ENCODE results near the gene SCUBE3. TPM values are rescaled to one million over a fixed set of nuclear protein-coding genes. Genes with fewer than 3 reads are reported as not detected.

The SCUBE3 gene
- 1.2 TPM for total RNA-seq (ENCODE audit: unreplicated experiment)
- long read RNA-seq, partial matches to known transcripts: 0 of 1 reads
- long read RNA-seq, other reads (novel, unspliced or antisense): 1 of 1 reads

DNA sequence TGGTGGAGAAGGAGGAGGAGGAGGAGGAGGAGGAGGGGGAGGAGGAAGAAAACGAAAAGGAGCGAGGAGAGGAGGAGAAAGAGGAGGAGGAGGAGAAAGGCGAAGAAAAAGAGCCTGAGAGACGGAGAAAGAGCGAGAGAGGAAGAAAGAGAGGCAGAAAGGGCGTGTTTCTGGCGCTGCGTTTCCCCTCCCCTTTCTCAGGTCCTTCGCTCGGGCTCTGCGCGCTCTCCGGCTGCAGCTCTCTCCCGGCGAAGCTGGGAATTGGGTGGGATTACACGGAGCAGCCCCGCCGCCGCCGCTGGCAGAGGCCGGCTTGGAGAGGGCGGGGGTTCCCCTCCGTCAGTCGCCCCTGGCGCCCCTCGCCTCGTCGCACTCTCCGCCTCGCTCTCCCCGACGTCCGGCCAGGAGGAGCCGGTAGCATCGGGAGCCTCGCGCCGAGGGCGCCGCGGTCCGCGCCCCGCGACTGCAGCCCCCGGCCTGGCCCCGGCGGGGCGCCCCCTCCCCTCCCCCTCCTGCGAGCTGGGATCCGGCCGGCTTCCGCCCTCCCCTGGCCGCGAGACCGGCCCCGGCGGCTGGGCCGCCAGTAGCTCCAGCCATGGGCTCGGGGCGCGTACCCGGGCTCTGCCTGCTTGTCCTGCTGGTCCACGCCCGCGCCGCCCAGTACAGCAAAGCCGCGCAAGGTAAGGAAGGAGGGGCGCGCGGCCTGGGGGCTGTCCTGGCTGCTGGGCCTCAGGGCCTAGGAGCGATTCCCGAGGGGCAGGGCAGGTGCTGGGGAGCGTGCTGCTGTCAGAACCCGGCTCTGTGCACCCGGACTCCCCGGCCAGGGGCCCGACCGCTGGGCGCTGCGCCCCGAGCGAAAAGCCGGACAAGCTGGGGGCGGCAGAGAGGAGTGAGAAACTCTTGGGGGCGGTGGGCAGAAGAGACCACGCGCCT lies at the start of gene SCUBE3:
TSS of gene SCUBE3 (plus strand) at position 133 of the 933 bp plus-strand sequence. CDS start at position 596, 463 bp downstream.
- Mint-ChIP-seq H3K4me1 (ENCODE audit: unreplicated experiment) (peaks cover 45% of the 10 kb centered on the region), H3K27me3 (ENCODE audit: unreplicated experiment) (peaks cover 25% of the 10 kb centered on the region), H3K36me3 (ENCODE audit: low read depth, unreplicated experiment) (no peaks in the 10 kb centered on the region), H3K4me3 (ENCODE audit: unreplicated experiment) (peak within 1 kb of the TSS; percentile 85), H3K9me3 (ENCODE audit: unreplicated experiment) (no peaks in the 10 kb centered on the region), H3K27ac (ENCODE audit: unreplicated experiment) (no peak within 1 kb of the TSS)
- peak; percentile 55 for DNase-seq (ENCODE audit: low spot score)
- TF ChIP-seq, protein P1, sequence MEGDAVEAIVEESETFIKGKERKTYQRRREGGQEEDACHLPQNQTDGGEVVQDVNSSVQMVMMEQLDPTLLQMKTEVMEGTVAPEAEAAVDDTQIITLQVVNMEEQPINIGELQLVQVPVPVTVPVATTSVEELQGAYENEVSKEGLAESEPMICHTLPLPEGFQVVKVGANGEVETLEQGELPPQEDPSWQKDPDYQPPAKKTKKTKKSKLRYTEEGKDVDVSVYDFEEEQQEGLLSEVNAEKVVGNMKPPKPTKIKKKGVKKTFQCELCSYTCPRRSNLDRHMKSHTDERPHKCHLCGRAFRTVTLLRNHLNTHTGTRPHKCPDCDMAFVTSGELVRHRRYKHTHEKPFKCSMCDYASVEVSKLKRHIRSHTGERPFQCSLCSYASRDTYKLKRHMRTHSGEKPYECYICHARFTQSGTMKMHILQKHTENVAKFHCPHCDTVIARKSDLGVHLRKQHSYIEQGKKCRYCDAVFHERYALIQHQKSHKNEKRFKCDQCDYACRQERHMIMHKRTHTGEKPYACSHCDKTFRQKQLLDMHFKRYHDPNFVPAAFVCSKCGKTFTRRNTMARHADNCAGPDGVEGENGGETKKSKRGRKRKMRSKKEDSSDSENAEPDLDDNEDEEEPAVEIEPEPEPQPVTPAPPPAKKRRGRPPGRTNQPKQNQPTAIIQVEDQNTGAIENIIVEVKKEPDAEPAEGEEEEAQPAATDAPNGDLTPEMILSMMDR (IDR thresholded peaks at IDR 0.05; ENCODE audit: unreplicated experiment): no peak

DNA sequence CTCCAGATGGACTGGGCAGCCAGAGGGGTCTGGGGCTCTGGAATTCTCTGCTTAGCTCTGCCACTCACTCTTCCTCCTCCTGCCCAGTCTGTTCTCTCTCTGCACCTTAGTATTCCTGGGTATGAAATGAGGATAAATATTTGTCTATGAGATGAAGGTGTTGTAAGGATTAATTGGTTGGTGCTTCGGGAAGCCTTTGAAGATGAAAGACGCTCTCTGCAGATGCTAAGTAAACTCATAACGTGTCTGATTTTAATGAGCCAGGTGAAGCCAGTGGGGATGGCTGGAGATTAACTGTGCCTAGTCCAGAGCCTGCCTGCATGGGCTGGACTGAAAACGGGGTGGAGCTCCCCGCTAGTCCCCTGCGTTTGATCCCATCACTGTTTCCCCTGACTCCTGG lies 49.5 kb upstream of the SCUBE3 start:
- Mint-ChIP-seq H3K27ac (ENCODE audit: unreplicated experiment) (no peak overlapping the region), H3K27me3 (ENCODE audit: unreplicated experiment) (no peaks in the 10 kb centered on the region), H3K36me3 (ENCODE audit: low read depth, unreplicated experiment) (no peaks in the 10 kb centered on the region), H3K4me1 (ENCODE audit: unreplicated experiment) (peaks cover 5% of the 10 kb centered on the region), H3K9me3 (ENCODE audit: unreplicated experiment) (no peaks in the 10 kb centered on the region), H3K4me3 (ENCODE audit: unreplicated experiment) (no peak overlapping the region)
- TF ChIP-seq, protein P1 (IDR thresholded peaks at IDR 0.05; ENCODE audit: unreplicated experiment): no peak
- DNase-seq (ENCODE audit: low spot score): no peak

DNA sequence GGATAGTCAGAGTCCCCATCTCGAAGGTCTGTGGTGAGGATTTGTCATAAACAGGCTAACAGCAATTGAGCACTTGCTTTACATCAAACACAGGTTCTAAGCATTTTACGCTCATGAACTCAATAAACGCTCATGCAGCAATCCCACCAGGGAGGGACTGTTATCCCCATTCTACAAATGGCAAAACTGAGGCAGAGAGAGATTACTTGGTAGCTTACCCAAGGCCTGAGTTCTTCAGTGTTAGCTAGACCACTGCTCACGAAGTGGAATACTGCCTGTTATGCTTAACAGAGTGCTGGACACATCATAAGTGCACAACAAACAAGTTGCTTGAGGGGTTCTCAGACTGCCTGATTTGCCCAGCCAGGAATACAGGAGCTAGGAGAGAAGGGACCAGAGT lies 48.9 kb upstream of the SCUBE3 start:
- peaks cover 2% of the 10 kb centered on the region for H3K27me3 Mint-ChIP-seq (ENCODE audit: unreplicated experiment)
- TF ChIP-seq, protein P1 (IDR thresholded peaks at IDR 0.05; ENCODE audit: unreplicated experiment): no peak
- peaks cover under 1% of the 10 kb centered on the region for H3K4me1 Mint-ChIP-seq (ENCODE audit: unreplicated experiment)
- no peaks in the 10 kb centered on the region for H3K36me3 Mint-ChIP-seq (ENCODE audit: low read depth, unreplicated experiment)
- no peak overlapping the region for H3K27ac Mint-ChIP-seq (ENCODE audit: unreplicated experiment)
- H3K4me3 Mint-ChIP-seq (ENCODE audit: unreplicated experiment): no peak overlapping the region
- no peaks in the 10 kb centered on the region for H3K9me3 Mint-ChIP-seq (ENCODE audit: unreplicated experiment)
- no peak for DNase-seq (ENCODE audit: low spot score)

DNA sequence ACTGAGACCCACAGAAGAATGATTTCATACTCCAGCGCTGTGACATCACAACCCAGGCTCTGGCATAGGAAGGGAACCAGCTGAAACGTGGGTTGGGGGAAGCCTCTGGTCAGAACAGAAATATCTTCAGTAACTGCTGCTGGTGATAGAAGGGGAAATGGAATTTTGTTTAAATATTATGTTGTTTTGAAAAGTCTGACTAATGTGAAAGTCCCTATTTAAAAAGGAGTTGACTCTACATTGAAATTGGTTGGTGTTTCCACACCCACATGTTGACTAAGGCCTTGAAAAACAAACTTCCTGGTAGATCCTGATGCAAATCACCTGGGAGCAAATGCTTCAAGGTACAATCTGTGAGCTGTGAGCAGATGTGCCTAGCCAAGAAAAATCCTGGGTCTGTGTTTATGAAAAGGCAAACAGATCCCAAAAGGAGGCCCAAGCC lies 48.1 kb upstream of the SCUBE3 start:
- Mint-ChIP-seq H3K4me3 (ENCODE audit: unreplicated experiment) (no peak overlapping the region), H3K27ac (ENCODE audit: unreplicated experiment) (no peak overlapping the region), H3K36me3 (ENCODE audit: low read depth, unreplicated experiment) (no peaks in the 10 kb centered on the region), H3K27me3 (ENCODE audit: unreplicated experiment) (peaks cover 2% of the 10 kb centered on the region), H3K9me3 (ENCODE audit: unreplicated experiment) (no peaks in the 10 kb centered on the region), H3K4me1 (ENCODE audit: unreplicated experiment) (no peaks in the 10 kb centered on the region)
- TF ChIP-seq, protein P1 (IDR thresholded peaks at IDR 0.05; ENCODE audit: unreplicated experiment): no peak
- no peak for DNase-seq (ENCODE audit: low spot score)

DNA sequence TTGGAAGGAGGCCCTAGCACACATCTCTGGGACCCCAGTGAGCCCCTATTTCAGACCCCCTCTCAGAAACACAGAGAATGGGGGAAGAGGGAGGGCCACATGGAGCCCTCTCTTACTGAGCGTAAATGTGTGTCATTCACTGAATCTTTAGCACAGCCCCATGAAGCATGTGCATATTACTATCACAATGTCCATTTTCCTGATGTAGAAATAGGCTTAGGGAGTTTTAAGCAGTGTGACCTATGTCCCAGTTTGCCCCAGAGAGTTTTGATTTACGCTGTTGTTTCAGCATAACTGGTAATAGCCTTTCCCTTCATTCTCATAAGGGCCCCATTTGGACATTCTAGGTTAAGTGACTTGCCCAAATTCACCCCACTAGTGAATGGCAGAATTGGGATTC lies 47.6 kb upstream of the SCUBE3 start:
- Mint-ChIP-seq H3K36me3 (ENCODE audit: low read depth, unreplicated experiment) (no peaks in the 10 kb centered on the region), H3K4me1 (ENCODE audit: unreplicated experiment) (no peaks in the 10 kb centered on the region), H3K27ac (ENCODE audit: unreplicated experiment) (no peak overlapping the region), H3K9me3 (ENCODE audit: unreplicated experiment) (no peaks in the 10 kb centered on the region), H3K27me3 (ENCODE audit: unreplicated experiment) (peaks cover 2% of the 10 kb centered on the region), H3K4me3 (ENCODE audit: unreplicated experiment) (no peak overlapping the region)
- TF ChIP-seq, protein P1 (IDR thresholded peaks at IDR 0.05; ENCODE audit: unreplicated experiment): no peak
- no peak for DNase-seq (ENCODE audit: low spot score)
